Dendritic cell treated with granulocyte-macrophage colony-stimulating factor and Interleukin-4, amounts not matched to agents 40 ng/mL and 50 ng/mL, for 4 days (primary cell): ENCODE results near the gene FBXL13.
"Not testable (repeated sequence)": the region's sequence is repeated elsewhere in the genome, so short reads cannot be mapped to it uniquely, and the experiment has no call there.

Source experiments
- H3K27ac Mint-ChIP-seq: one replicate; pipeline ENCODE4 v1.8.0; 2022; ENCODE audit warnings: mild to moderate bottlenecking, mixed read lengths
- H3K27me3 Mint-ChIP-seq: one replicate; pipeline ENCODE4 v1.8.0; 2022; ENCODE audit warnings: mild to moderate bottlenecking, mixed read lengths
- H3K36me3 Mint-ChIP-seq: one replicate; pipeline ENCODE4 v1.8.0; 2022; ENCODE audit warnings: low read depth, mixed read lengths
- H3K4me1 Mint-ChIP-seq: one replicate; pipeline ENCODE4 v1.8.0; 2022; ENCODE audit warnings: low read depth, mixed read lengths
- H3K4me3 Mint-ChIP-seq: one replicate; pipeline ENCODE4 v1.8.0; 2022; ENCODE audit warnings: mild to moderate bottlenecking, moderate library complexity, mixed read lengths
- H3K9me3 Mint-ChIP-seq: one replicate; pipeline ENCODE4 v1.8.0; 2022; ENCODE audit warnings: mixed read lengths
- intact Hi-C: fragments of 100-400 bp; cut with micrococcal nuclease; formaldehyde crosslinking; loops from one replicate; pipeline ENCODE4 v1.15.0; 2022

FBXL13 gene

GRCh38 chr7:103031024-103031423, 43.6 kb downstream of the FBXL13 start:
- H3K27ac Mint-ChIP-seq: no peak overlapping the region
- H3K4me1 Mint-ChIP-seq: no peaks in the 10 kb centered on the region
- peaks cover 8% of the 10 kb centered on the region for H3K9me3 Mint-ChIP-seq
- intact Hi-C loops: no loop called here
- H3K36me3 Mint-ChIP-seq: no peaks in the 10 kb centered on the region
- H3K27me3 Mint-ChIP-seq: no peaks in the 10 kb centered on the region
- no peak overlapping the region for H3K4me3 Mint-ChIP-seq

- intact Hi-C loops: no loop called here
- no peak overlapping the region for H3K4me3 Mint-ChIP-seq
- peaks cover 7% of the 10 kb centered on the region for H3K9me3 Mint-ChIP-seq
- no peaks in the 10 kb centered on the region for H3K27me3 Mint-ChIP-seq
- no peaks in the 10 kb centered on the region for H3K36me3 Mint-ChIP-seq
- no peak overlapping the region for H3K27ac Mint-ChIP-seq
- peaks cover 5% of the 10 kb centered on the region for H3K4me1 Mint-ChIP-seq
These were observed 49.3 kb downstream of the FBXL13 start for GRCh38 chr7:103025341-103025740.

- H3K27me3 Mint-ChIP-seq, H3K9me3 Mint-ChIP-seq, H3K27ac Mint-ChIP-seq, intact Hi-C loops, H3K4me3 Mint-ChIP-seq, H3K36me3 Mint-ChIP-seq, H3K4me1 Mint-ChIP-seq: not testable (repeated sequence)
These were observed 51.0 kb downstream of the FBXL13 start for GRCh38 chr7:103023578-103023977.

GRCh38 chr7:103021490-103021889, 53.1 kb downstream of the FBXL13 start:
- H3K9me3 Mint-ChIP-seq: peaks cover 19% of the 10 kb centered on the region
- H3K36me3 Mint-ChIP-seq, H3K27ac Mint-ChIP-seq, H3K4me3 Mint-ChIP-seq, H3K27me3 Mint-ChIP-seq, intact Hi-C loops, H3K4me1 Mint-ChIP-seq: not testable (repeated sequence)

- not testable (repeated sequence) for H3K36me3 Mint-ChIP-seq
These were observed 53.7 kb downstream of the FBXL13 start for GRCh38 chr7:103020876-103021275.

GRCh38 chr7:103018295-103018694, 56.3 kb downstream of the FBXL13 start:
- H3K27ac Mint-ChIP-seq, intact Hi-C loops, H3K4me3 Mint-ChIP-seq, H3K27me3 Mint-ChIP-seq, H3K4me1 Mint-ChIP-seq, H3K36me3 Mint-ChIP-seq: not testable (repeated sequence)
- H3K9me3 Mint-ChIP-seq: peaks cover 22% of the 10 kb centered on the region

More at GRCh38 chr7:103020876-103021275, 53.7 kb downstream of the FBXL13 start:
- H3K27me3 Mint-ChIP-seq, H3K27ac Mint-ChIP-seq, H3K4me1 Mint-ChIP-seq, intact Hi-C loops, H3K4me3 Mint-ChIP-seq: not testable (repeated sequence)
- peaks cover 22% of the 10 kb centered on the region for H3K9me3 Mint-ChIP-seq

- intact Hi-C loops: no loop called here
- H3K27ac Mint-ChIP-seq: no peak overlapping the region
These were observed 62.9 kb downstream of the FBXL13 start for GRCh38 chr7:103011650-103012049.

GRCh38 chr7:103010211-103010610, 64.4 kb downstream of the FBXL13 start:
- Mint-ChIP-seq H3K36me3 (no peaks in the 10 kb centered on the region), H3K27me3 (no peaks in the 10 kb centered on the region), H3K9me3 (no peaks in the 10 kb centered on the region), H3K4me3 (no peak overlapping the region), H3K4me1 (peaks cover 5% of the 10 kb centered on the region), H3K27ac (no peak overlapping the region)
- intact Hi-C loops: no loop called here

More at GRCh38 chr7:103011650-103012049, 62.9 kb downstream of the FBXL13 start:
- Mint-ChIP-seq H3K36me3 (no peaks in the 10 kb centered on the region), H3K27me3 (no peaks in the 10 kb centered on the region), H3K9me3 (peaks cover 4% of the 10 kb centered on the region), H3K4me1 (peaks cover 5% of the 10 kb centered on the region), H3K4me3 (no peak overlapping the region)

- Mint-ChIP-seq H3K36me3 (no peaks in the 10 kb centered on the region), H3K27ac (no peak overlapping the region), H3K4me3 (no peak overlapping the region), H3K27me3 (no peaks in the 10 kb centered on the region), H3K9me3 (no peaks in the 10 kb centered on the region), H3K4me1 (peaks cover 5% of the 10 kb centered on the region)
- intact Hi-C loops: no loop called here
These were observed 65.0 kb downstream of the FBXL13 start for GRCh38 chr7:103009466-103010185.

GRCh38 chr7:103003004-103003403, 71.6 kb downstream of the FBXL13 start:
- intact Hi-C loops: no loop called here
- no peaks in the 10 kb centered on the region for H3K27me3 Mint-ChIP-seq
- no peak overlapping the region for H3K27ac Mint-ChIP-seq
- H3K4me1 Mint-ChIP-seq: peaks cover 5% of the 10 kb centered on the region
- H3K4me3 Mint-ChIP-seq: no peak overlapping the region
- H3K36me3 Mint-ChIP-seq: peaks cover 6% of the 10 kb centered on the region
- H3K9me3 Mint-ChIP-seq: peaks cover 36% of the 10 kb centered on the region

GRCh38 chr7:103001210-103001609, 73.4 kb downstream of the FBXL13 start:
- peaks cover 36% of the 10 kb centered on the region for H3K9me3 Mint-ChIP-seq
- intact Hi-C loops: no loop called here
- H3K27me3 Mint-ChIP-seq: no peaks in the 10 kb centered on the region
- no peak overlapping the region for H3K4me3 Mint-ChIP-seq
- no peaks in the 10 kb centered on the region for H3K4me1 Mint-ChIP-seq
- no peak overlapping the region for H3K27ac Mint-ChIP-seq
- peaks cover 6% of the 10 kb centered on the region for H3K36me3 Mint-ChIP-seq

- Mint-ChIP-seq H3K9me3 (peaks cover 13% of the 10 kb centered on the region), H3K27me3 (no peaks in the 10 kb centered on the region), H3K36me3 (no peaks in the 10 kb centered on the region), H3K4me1 (no peaks in the 10 kb centered on the region), H3K4me3 (no peak overlapping the region), H3K27ac (no peak overlapping the region)
- intact Hi-C loops: no loop called here
These were observed 77.6 kb downstream of the FBXL13 start for GRCh38 chr7:102996957-102997356.

- H3K27ac Mint-ChIP-seq, H3K36me3 Mint-ChIP-seq, H3K4me3 Mint-ChIP-seq, intact Hi-C loops, H3K9me3 Mint-ChIP-seq, H3K4me1 Mint-ChIP-seq, H3K27me3 Mint-ChIP-seq: not testable (repeated sequence)
These were observed 79.0 kb downstream of the FBXL13 start for GRCh38 chr7:102995609-102996008.

GRCh38 chr7:102994567-102994966, 80.0 kb downstream of the FBXL13 start:
- H3K36me3 Mint-ChIP-seq: no peaks in the 10 kb centered on the region
- intact Hi-C loops: no loop called here
- no peaks in the 10 kb centered on the region for H3K9me3 Mint-ChIP-seq
- H3K27me3 Mint-ChIP-seq: no peaks in the 10 kb centered on the region
- no peaks in the 10 kb centered on the region for H3K4me1 Mint-ChIP-seq
- H3K27ac Mint-ChIP-seq: no peak overlapping the region
- no peak overlapping the region for H3K4me3 Mint-ChIP-seq

GRCh38 chr7:102993718-102994029, 80.9 kb downstream of the FBXL13 start:
- H3K4me1 Mint-ChIP-seq: no peaks in the 10 kb centered on the region
- H3K36me3 Mint-ChIP-seq: no peaks in the 10 kb centered on the region
- H3K9me3 Mint-ChIP-seq: no peaks in the 10 kb centered on the region
- H3K27me3 Mint-ChIP-seq: no peaks in the 10 kb centered on the region
- intact Hi-C loops: no loop called here
- no peak overlapping the region for H3K4me3 Mint-ChIP-seq
- no peak overlapping the region for H3K27ac Mint-ChIP-seq
